Measurements from ENCODE around the gene SNAP25.

GRCh38 chr20:10218536-10219451 is at the start of gene SNAP25:
- no peak for TF ChIP-seq ZNF324 (tag by site-specific recombination; IDR thresholded peaks at IDR 0.05)
- no peak for TF ChIP-seq ZBTB48 (tag by site-specific recombination; IDR thresholded peaks at IDR 0.05)
- TF ChIP-seq, protein P1, sequence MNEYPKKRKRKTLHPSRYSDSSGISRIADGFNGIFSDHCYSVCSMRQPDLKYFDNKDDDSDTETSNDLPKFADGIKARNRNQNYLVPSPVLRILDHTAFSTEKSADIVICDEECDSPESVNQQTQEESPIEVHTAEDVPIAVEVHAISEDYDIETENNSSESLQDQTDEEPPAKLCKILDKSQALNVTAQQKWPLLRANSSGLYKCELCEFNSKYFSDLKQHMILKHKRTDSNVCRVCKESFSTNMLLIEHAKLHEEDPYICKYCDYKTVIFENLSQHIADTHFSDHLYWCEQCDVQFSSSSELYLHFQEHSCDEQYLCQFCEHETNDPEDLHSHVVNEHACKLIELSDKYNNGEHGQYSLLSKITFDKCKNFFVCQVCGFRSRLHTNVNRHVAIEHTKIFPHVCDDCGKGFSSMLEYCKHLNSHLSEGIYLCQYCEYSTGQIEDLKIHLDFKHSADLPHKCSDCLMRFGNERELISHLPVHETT (tag by site-specific recombination; IDR thresholded peaks at IDR 0.05), result no peak
- no peak for TF ChIP-seq ZNF776 (tag by site-specific recombination; IDR thresholded peaks at IDR 0.05; ENCODE audit: borderline replicate concordance)
- TF ChIP-seq ZNF600 (tag by site-specific recombination; IDR thresholded peaks at IDR 0.05), result peak; percentile 57
- TF ChIP-seq CTCF (tag by site-specific recombination; IDR thresholded peaks at IDR 0.05), result no peak
- no peak for TF ChIP-seq EGR2 (tag by site-specific recombination; IDR thresholded peaks at IDR 0.05; ENCODE audit: low read depth)
- TF ChIP-seq, protein P2, sequence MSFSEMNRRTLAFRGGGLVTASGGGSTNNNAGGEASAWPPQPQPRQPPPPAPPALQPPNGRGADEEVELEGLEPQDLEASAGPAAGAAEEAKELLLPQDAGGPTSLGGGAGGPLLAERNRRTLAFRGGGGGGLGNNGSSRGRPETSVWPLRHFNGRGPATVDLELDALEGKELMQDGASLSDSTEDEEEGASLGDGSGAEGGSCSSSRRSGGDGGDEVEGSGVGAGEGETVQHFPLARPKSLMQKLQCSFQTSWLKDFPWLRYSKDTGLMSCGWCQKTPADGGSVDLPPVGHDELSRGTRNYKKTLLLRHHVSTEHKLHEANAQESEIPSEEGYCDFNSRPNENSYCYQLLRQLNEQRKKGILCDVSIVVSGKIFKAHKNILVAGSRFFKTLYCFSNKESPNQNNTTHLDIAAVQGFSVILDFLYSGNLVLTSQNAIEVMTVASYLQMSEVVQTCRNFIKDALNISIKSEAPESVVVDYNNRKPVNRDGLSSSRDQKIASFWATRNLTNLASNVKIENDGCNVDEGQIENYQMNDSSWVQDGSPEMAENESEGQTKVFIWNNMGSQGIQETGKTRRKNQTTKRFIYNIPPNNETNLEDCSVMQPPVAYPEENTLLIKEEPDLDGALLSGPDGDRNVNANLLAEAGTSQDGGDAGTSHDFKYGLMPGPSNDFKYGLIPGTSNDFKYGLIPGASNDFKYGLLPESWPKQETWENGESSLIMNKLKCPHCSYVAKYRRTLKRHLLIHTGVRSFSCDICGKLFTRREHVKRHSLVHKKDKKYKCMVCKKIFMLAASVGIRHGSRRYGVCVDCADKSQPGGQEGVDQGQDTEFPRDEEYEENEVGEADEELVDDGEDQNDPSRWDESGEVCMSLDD (tag by site-specific recombination; IDR thresholded peaks at IDR 0.05), result peak; percentile 38; the same call in 1 of the 2 replicates
- TF ChIP-seq ZNF549 (tag by site-specific recombination; IDR thresholded peaks at IDR 0.05), result no peak
- TF ChIP-seq GLIS1 (tag by site-specific recombination; IDR thresholded peaks at IDR 0.05), result peak; percentile 31; the same call in 1 of the 2 replicates
- no peak for TF ChIP-seq ZSCAN30 (tag by site-specific recombination; IDR thresholded peaks at IDR 0.05)
- TF ChIP-seq ZNF24 (tag by site-specific recombination; IDR thresholded peaks at IDR 0.05), result no peak
- TF ChIP-seq, protein P3, sequence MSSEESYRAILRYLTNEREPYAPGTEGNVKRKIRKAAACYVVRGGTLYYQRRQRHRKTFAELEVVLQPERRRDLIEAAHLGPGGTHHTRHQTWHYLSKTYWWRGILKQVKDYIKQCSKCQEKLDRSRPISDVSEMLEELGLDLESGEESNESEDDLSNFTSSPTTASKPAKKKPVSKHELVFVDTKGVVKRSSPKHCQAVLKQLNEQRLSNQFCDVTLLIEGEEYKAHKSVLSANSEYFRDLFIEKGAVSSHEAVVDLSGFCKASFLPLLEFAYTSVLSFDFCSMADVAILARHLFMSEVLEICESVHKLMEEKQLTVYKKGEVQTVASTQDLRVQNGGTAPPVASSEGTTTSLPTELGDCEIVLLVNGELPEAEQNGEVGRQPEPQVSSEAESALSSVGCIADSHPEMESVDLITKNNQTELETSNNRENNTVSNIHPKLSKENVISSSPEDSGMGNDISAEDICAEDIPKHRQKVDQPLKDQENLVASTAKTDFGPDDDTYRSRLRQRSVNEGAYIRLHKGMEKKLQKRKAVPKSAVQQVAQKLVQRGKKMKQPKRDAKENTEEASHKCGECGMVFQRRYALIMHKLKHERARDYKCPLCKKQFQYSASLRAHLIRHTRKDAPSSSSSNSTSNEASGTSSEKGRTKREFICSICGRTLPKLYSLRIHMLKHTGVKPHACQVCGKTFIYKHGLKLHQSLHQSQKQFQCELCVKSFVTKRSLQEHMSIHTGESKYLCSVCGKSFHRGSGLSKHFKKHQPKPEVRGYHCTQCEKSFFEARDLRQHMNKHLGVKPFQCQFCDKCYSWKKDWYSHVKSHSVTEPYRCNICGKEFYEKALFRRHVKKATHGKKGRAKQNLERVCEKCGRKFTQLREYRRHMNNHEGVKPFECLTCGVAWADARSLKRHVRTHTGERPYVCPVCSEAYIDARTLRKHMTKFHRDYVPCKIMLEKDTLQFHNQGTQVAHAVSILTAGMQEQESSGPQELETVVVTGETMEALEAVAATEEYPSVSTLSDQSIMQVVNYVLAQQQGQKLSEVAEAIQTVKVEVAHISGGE (tag by site-specific recombination; conservative IDR thresholded peaks at IDR 0.05; ENCODE audit: low read depth), result 0 out of 2 replicates have a peak, but pooled peaks have one; percentile 4
- TF ChIP-seq ZNF530 (tag by site-specific recombination; IDR thresholded peaks at IDR 0.05; ENCODE audit: low read depth), result no peak
